HTERT RPE-1 (cell line): ENCODE data around the gene DNAJB6.
"Not testable (repeated sequence)": the region's sequence is repeated elsewhere in the genome, so short reads cannot be mapped to it uniquely, and the experiment has no call there.

Source experiments
- in situ Hi-C: fragments of 300-500 bp; cut with MboI; formaldehyde crosslinking; loops from 4 replicates; pipeline ENCODE4 v1.14.3; 2020; ENCODE audit warnings: low sequenced_read_pairs

DNAJB6 gene

GRCh38 chr7:157438121-157439025, 101.6 kb downstream of the DNAJB6 start:
- in situ Hi-C loops: no loop called here

GRCh38 chr7:157439149-157439548, 102.3 kb downstream of the DNAJB6 start:
- in situ Hi-C loops: no loop called here

- in situ Hi-C loops: no loop called here
These were observed 103.0 kb downstream of the DNAJB6 start for GRCh38 chr7:157439761-157440160.

- in situ Hi-C loops: no loop called here
These were observed 103.7 kb downstream of the DNAJB6 start for GRCh38 chr7:157440346-157441022.

- in situ Hi-C loops: no loop called here
These were observed 104.2 kb downstream of the DNAJB6 start for GRCh38 chr7:157441023-157441399.

- in situ Hi-C loops: no loop called here
These were observed 105.7 kb downstream of the DNAJB6 start for GRCh38 chr7:157442456-157442855.

GRCh38 chr7:157442993-157443831, 106.4 kb downstream of the DNAJB6 start:
- in situ Hi-C loops: no loop called here

GRCh38 chr7:157444011-157444842, 107.4 kb downstream of the DNAJB6 start:
- in situ Hi-C loops: no loop called here

- in situ Hi-C loops: no loop called here
These were observed 108.0 kb downstream of the DNAJB6 start for GRCh38 chr7:157444843-157445135.

- in situ Hi-C loops: no loop called here
These were observed 108.6 kb downstream of the DNAJB6 start for GRCh38 chr7:157445246-157445955.

- in situ Hi-C loops: no loop called here
These were observed 109.1 kb downstream of the DNAJB6 start for GRCh38 chr7:157445956-157446295.

- in situ Hi-C loops: no loop called here
These were observed 109.5 kb downstream of the DNAJB6 start for GRCh38 chr7:157446322-157446721.

GRCh38 chr7:157454003-157454402, 117.2 kb downstream of the DNAJB6 start:
- in situ Hi-C loops: not testable (repeated sequence)

- in situ Hi-C loops: no loop called here
These were observed 120.8 kb downstream of the DNAJB6 start for GRCh38 chr7:157457355-157458253.

GRCh38 chr7:157458254-157458633, 121.4 kb downstream of the DNAJB6 start:
- in situ Hi-C loops: no loop called here

GRCh38 chr7:157459966-157460365, 123.2 kb downstream of the DNAJB6 start:
- in situ Hi-C loops: no loop called here

- in situ Hi-C loops: no loop called here
These were observed 123.9 kb downstream of the DNAJB6 start for GRCh38 chr7:157460721-157461120.

GRCh38 chr7:157461573-157462418, 125.0 kb downstream of the DNAJB6 start:
- in situ Hi-C loops: no loop called here
